ENCODE measurements around the gene LDLRAP1.

GRCh38 chr1:25560001-25560400 lies 16.6 kb downstream of the LDLRAP1 start:
- TF ChIP-seq CTCF (conservative IDR thresholded peaks at IDR 0.05) (no peak), EZH2 (IDR thresholded peaks at IDR 0.05; ENCODE audit: low read depth) (no peak)

Measured in PC-9 (cell line).